Measurements from ENCODE around the gene GRIK5. TPM values are rescaled to one million over a fixed set of nuclear protein-coding genes. Genes with fewer than 3 reads are reported as not detected.

GRIK5 gene
- total and polyA plus RNA-seq, 2 of the 8 experiments (the other 6 are each of a cell fraction or from before 2014, with no cell fraction given): 17.8 to 42.9 TPM

DNA sequence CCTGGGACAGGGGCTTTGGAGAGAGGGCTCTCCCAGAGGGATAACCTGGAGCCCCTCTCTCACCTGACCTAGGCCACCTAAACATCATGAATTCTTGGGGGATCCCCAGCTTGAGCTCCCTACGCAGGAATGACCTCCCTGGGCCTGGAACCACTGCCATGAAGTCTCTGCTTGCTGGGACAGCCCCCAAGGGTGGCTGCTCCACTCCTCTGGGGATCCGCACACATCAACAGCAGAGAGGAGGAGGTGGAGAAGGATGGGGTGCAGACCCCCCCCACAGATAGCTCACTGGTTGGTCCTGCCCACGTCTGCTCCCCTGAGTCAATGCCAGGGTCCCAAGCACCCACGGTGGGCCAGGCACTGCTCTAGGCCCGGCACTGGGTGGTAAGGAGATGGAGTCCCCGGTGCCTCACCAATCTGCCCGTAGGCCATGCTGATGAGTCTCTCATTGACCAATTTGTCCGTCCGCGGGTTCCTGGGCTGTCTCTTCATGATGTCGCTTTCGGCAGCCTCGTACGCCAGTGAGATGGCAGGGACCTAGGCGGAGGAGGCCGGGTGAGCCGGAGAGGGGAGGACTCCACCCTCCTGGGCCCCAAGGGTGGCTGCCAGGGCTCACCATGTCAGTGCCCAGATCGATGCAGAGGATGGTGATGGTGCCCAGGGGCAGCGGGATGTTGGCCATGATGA lies 100.1 kb downstream of the GRIK5 start (continued):
- TF ChIP-seq CHD7 (IDR thresholded peaks at IDR 0.05; ENCODE audit: insufficient replicate concordance, low read length) (no peak), SIN3A (conservative IDR thresholded peaks at IDR 0.05 in 1 of 2, IDR thresholded peaks at IDR 0.05 in 1 of 2; ENCODE audit: low read depth in 1 of 2, low read length in 2 of 2) (no peak), CREB1 (IDR thresholded peaks at IDR 0.05) (no peak), CHD1 (IDR thresholded peaks at IDR 0.05; ENCODE audit: low read depth, low read length) (no peak)
